Sciatic nerve (tissue), 2 donors: ENCODE measurements around the gene ABCG5. TPM values are rescaled to one million over a fixed set of nuclear protein-coding genes. Genes with fewer than 3 reads are reported as not detected.

ENCODE experiments used
- ATAC-seq: fragments of 200-7000 bp; cut with Tn5 transposase; one replicate; pipeline ENCODE4 v1.9.1; 2020; ENCODE audit warnings: mild to moderate bottlenecking, moderate library complexity
- DNase-seq: peaks from one replicate; pipeline ENCODE4 v3.0.0-alpha.2; 2020; ENCODE audit warnings: low spot score
- intact Hi-C: fragments of 100-400 bp; cut with DNase I; formaldehyde crosslinking; loops from one replicate; pipeline ENCODE4 v1.14.2; 2022
- total RNA-seq: library from RNA; stranded (reverse); fragmentation: NEBNext Ultra II Directional; extraction: Animal tissue kit (Norgen Biotek cat#: 25700); gene quantifications from one replicate; pipeline ENCODE4 v1.2.1, GENCODE V29; 2021
- donor health status: DM: no; HTN: no; CAD: no.
- donor health status: DM: no; HTN: no; CAD: no.

The ABCG5 gene
- total RNA-seq, result not detected

GRCh38 chr2:43838560-43839267, at the start of gene ABCG5, which contains the start of gene ABCG8:
Gene ABCG5 (minus strand): TSS chr2:43838839. CDS start chr2:43838679, 160 bp downstream.
Gene ABCG8 (plus strand): TSS chr2:43838971. CDS start chr2:43839054, 83 bp downstream.
- DNase-seq (no peak), ATAC-seq (no peak)
- intact Hi-C loops, result no loop called here

GRCh38 chr2:43887176-43887575, 48.5 kb upstream of the ABCG5 start:
- ATAC-seq, result no peak
- intact Hi-C loops, result no loop called here
- no peak for DNase-seq

GRCh38 chr2:43885132-43885632, 46.5 kb upstream of the ABCG5 start:
- no peak for DNase-seq
- ATAC-seq, result no peak
- intact Hi-C loops, result no loop called here

- ATAC-seq (no peak), DNase-seq (no peak)
- intact Hi-C loops, result no loop called here
Observed at GRCh38 chr2:43884689-43885088, 46.0 kb upstream of the ABCG5 start.

GRCh38 chr2:43882312-43882711, 43.7 kb upstream of the ABCG5 start:
- intact Hi-C loops, result no loop called here
- no peak for DNase-seq
- no peak for ATAC-seq

GRCh38 chr2:43880952-43881351, 42.3 kb upstream of the ABCG5 start:
- intact Hi-C loops, result no loop called here
- ATAC-seq (no peak), DNase-seq (no peak)

- ATAC-seq (no peak), DNase-seq (no peak)
- intact Hi-C loops, result no loop called here
Observed at GRCh38 chr2:43880471-43880870, 41.8 kb upstream of the ABCG5 start.

- ATAC-seq (no peak), DNase-seq (no peak)
- intact Hi-C loops, result no loop called here
Observed at GRCh38 chr2:43879261-43879660, 40.6 kb upstream of the ABCG5 start.

GRCh38 chr2:43877782-43878464, 39.3 kb upstream of the ABCG5 start:
- ATAC-seq, result peak; percentile 75
- peak; percentile 74 for DNase-seq
- intact Hi-C loops, result no loop called here

- intact Hi-C loops, result no loop called here
- DNase-seq (no peak), ATAC-seq (no peak)
Observed at GRCh38 chr2:43874776-43875451, 36.3 kb upstream of the ABCG5 start.

GRCh38 chr2:43872151-43872550, 33.5 kb upstream of the ABCG5 start:
- intact Hi-C loops, result no loop called here
- ATAC-seq (no peak), DNase-seq (no peak)

GRCh38 chr2:43855292-43855691, 16.7 kb upstream of the ABCG5 start:
- DNase-seq (no peak), ATAC-seq (no peak)
- intact Hi-C loops, result no loop called here

- intact Hi-C loops, result no loop called here
- no peak for ATAC-seq
Observed at GRCh38 chr2:43854671-43855070, 16.0 kb upstream of the ABCG5 start.

GRCh38 chr2:43853141-43854081, 14.8 kb upstream of the ABCG5 start:
- ATAC-seq, result no peak
- DNase-seq, result no peak
- intact Hi-C loops, result no loop called here

More at GRCh38 chr2:43854671-43855070, 16.0 kb upstream of the ABCG5 start:
- DNase-seq, result no peak

- ATAC-seq (peak; percentile 41), DNase-seq (no peak)
- intact Hi-C loops, result no loop called here
Observed at GRCh38 chr2:43852196-43852730, 13.6 kb upstream of the ABCG5 start.

GRCh38 chr2:43851011-43851980, 12.7 kb upstream of the ABCG5 start:
- ATAC-seq (no peak), DNase-seq (no peak)
- intact Hi-C loops, result no loop called here

- DNase-seq (no peak), ATAC-seq (no peak)
- intact Hi-C loops, result no loop called here
Observed at GRCh38 chr2:43848214-43848613, 9.6 kb upstream of the ABCG5 start.
